Right lobe of liver (tissue), 6 donors: Measurements from ENCODE around the gene FPGS. TPM values are rescaled to one million over a fixed set of nuclear protein-coding genes. Genes with fewer than 3 reads are reported as not detected.
A peak's percentile ranks its signal among the peaks of the same experiment; 100 is the strongest.

Experiments
- ATAC-seq, 4 donors: fragments of 200-7000 bp; cut with Tn5 transposase; one replicate each; pipeline ENCODE4 v1.9.1; 2020; ENCODE audit warnings: mild to moderate bottlenecking in 4 of 4, moderate library complexity in 4 of 4
- DNase-seq, 3 donors: peaks; one replicate each; pipeline ENCODE4 v3.0.0-alpha.2; 2020
- H3K27ac ChIP-seq, 3 donors: fragments of 200-600 bp; one replicate each; pipeline ENCODE4 v1.8.0; 2022
- H3K27me3 ChIP-seq, 2 donors: fragments of 200-600 bp; one replicate each; pipeline ENCODE4 v1.8.0; 2022
- H3K36me3 ChIP-seq, 4 donors: fragments of 200-600 bp; sonication (generic) in 1 of 4; one replicate each; pipeline versions ENCODE4 v1.5.1 to v1.8.0; 2017 to 2022; ENCODE audit warnings: control low read depth in 1 of 4
- H3K4me1 ChIP-seq, 4 donors: fragments of 200-600 bp; sonication (generic) in 1 of 4; one replicate each; pipeline versions ENCODE4 v1.5.1 to v1.8.0; 2017 to 2022; ENCODE audit warnings: control low read depth in 1 of 4
- H3K4me3 ChIP-seq, 3 donors: fragments of 200-600 bp; one replicate each; pipeline ENCODE4 v1.8.0; 2022
- H3K9me3 ChIP-seq, 4 donors: fragments of 200-600 bp; sonication (generic) in 1 of 4; one replicate each; pipeline versions ENCODE4 v1.5.1 to v1.8.0; 2017 to 2022; ENCODE audit warnings: control low read depth in 1 of 4
- POLR2A ChIP-seq: fragments of 450-650 bp; IDR thresholded peaks from one replicate; pipeline ENCODE4 v1.6.1; 2017; ENCODE audit warnings: antibody characterized with exemption, mild to moderate bottlenecking
- WGBS: methylation state at CpG from one replicate; pipeline ENCODE4 v1.1.6; 2018; ENCODE audit warnings: low coverage, low lambda C conversion rate; ENCODE audit not compliant: insufficient coverage; ENCODE audit errors: missing lambda C conversion rate; 5-methylcytosine and 5-hydroxymethylcytosine counted together
- intact Hi-C, 2 donors: fragments of 100-400 bp; cut with DNase I; formaldehyde crosslinking; loops; one replicate each; pipeline versions ENCODE4 v1.11.2 to v1.14.1; 2022
- total RNA-seq, 6 experiments: library from RNA; depleted of rRNA in 2 of 6; stranded (reverse); fragments of >200 nt in 2 of 6; fragmentation: NEBNext Ultra II Directional in 3 of 6; extraction: Animal tissue kit (Norgen Biotek cat#: 25700) in 3 of 6; gene quantifications; one replicate each; pipeline versions ENCODE4 v1.1.0 to v1.2.4, GENCODE V29; 2016 to 2023
- TF ChIP-seq, protein P1 (sequence below), 4 donors: fragments of 200-600 bp in 3 of 4; fragments of 450-650 bp in 1 of 4; IDR thresholded peaks; one replicate each; pipeline versions ENCODE4 v1.5.1 to v1.8.0; 2016 to 2022; ENCODE audit warnings: antibody characterized with exemption in 4 of 4, mild to moderate bottlenecking in 2 of 4
- donor health status: DM: no; HTN: yes; CAD: no.
- donor health status: DM: no; HTN: no; CAD: no.
- donor health status: DM: no; HTN: no; CAD: no.
- donor health status: DM: no; HTN: yes; CAD: no.
- donor health status: DM: no; HTN: yes; CAD: no.

Gene FPGS
- total RNA-seq, 6 experiments from 2014 or later, result 44.3 to 68.5 (median 56.9) TPM

DNA sequence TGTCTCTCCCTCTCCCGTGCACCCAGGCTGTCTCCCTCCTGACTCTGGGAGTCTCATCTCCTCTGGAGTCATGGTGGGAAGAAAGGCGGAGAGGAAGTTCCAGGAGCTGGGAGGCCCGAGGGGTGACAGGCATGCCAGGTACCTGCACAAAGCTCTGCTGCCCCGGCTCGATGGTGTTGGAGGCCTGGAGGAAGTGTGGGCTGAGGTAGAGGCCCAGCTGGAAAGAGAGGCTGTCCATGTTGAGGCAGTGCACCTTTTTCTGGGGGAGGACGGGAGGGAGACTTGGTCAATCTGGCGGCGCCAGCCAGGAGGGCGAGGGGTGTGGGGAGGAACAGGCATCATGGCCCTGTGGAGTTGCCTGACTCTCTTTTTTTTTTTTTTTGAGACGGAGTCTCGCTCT is 15.9 kb downstream of the FPGS start:
- H3K4me1 ChIP-seq, result no peaks in the 10 kb centered on the region
- no peak overlapping the region for H3K27ac ChIP-seq
- H3K9me3 ChIP-seq, result no peaks in the 10 kb centered on the region
- ATAC-seq (no peak), DNase-seq (no peak)
- WGBS, result 94% methylated on average over 4 of the region's 11 CpGs
- H3K36me3 ChIP-seq, result peaks cover 0 to 51% (median 18%) of the 10 kb centered on the region in 4 donors
- H3K27me3 ChIP-seq, result no peaks in the 10 kb centered on the region
- TF ChIP-seq, protein P1, sequence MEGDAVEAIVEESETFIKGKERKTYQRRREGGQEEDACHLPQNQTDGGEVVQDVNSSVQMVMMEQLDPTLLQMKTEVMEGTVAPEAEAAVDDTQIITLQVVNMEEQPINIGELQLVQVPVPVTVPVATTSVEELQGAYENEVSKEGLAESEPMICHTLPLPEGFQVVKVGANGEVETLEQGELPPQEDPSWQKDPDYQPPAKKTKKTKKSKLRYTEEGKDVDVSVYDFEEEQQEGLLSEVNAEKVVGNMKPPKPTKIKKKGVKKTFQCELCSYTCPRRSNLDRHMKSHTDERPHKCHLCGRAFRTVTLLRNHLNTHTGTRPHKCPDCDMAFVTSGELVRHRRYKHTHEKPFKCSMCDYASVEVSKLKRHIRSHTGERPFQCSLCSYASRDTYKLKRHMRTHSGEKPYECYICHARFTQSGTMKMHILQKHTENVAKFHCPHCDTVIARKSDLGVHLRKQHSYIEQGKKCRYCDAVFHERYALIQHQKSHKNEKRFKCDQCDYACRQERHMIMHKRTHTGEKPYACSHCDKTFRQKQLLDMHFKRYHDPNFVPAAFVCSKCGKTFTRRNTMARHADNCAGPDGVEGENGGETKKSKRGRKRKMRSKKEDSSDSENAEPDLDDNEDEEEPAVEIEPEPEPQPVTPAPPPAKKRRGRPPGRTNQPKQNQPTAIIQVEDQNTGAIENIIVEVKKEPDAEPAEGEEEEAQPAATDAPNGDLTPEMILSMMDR (IDR thresholded peaks at IDR 0.05), result no peak
- no peak for TF ChIP-seq POLR2A
- no peak overlapping the region for H3K4me3 ChIP-seq
- intact Hi-C loops, result loop anchor here in 1 of 2 donors (10.0 kb wide), 1 partner anchor 56 kb away; the partner anchor contains the start of gene AK1

DNA sequence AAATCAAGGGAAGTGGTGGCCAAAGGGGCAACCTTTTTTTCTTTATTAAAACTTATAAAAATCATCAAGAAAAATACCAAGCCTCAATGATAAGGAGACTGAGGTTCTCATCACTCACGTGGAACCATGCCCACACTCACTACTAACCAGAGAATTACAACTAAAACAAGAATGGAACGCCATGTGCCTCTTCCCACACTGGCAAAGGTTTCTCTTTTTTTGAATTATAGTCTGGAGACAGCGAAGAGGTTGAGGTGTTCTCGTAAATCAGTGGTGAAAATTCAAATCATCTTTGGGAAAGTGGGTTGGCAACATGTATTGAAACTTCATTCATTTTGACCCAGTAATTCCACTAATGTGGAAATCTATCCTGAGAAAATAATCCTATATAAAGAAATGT is 19.4 kb downstream of the FPGS start:
- intact Hi-C loops, result no loop called here
- TF ChIP-seq, protein P1 (IDR thresholded peaks at IDR 0.05), result no peak
- TF ChIP-seq POLR2A, result no peak
- DNase-seq (no peak), ATAC-seq (no peak)
- H3K27ac ChIP-seq, result no peak overlapping the region
- no peaks in the 10 kb centered on the region for H3K9me3 ChIP-seq
- WGBS, result 73% methylated on average over 4 of the region's 4 CpGs
- peaks cover 0 to 26% (median 3%) of the 10 kb centered on the region in 4 donors for H3K36me3 ChIP-seq
- peaks cover 0 to 11% (median 6%) of the 10 kb centered on the region in 4 donors for H3K4me1 ChIP-seq
- no peaks in the 10 kb centered on the region for H3K27me3 ChIP-seq
- no peak overlapping the region for H3K4me3 ChIP-seq

DNA sequence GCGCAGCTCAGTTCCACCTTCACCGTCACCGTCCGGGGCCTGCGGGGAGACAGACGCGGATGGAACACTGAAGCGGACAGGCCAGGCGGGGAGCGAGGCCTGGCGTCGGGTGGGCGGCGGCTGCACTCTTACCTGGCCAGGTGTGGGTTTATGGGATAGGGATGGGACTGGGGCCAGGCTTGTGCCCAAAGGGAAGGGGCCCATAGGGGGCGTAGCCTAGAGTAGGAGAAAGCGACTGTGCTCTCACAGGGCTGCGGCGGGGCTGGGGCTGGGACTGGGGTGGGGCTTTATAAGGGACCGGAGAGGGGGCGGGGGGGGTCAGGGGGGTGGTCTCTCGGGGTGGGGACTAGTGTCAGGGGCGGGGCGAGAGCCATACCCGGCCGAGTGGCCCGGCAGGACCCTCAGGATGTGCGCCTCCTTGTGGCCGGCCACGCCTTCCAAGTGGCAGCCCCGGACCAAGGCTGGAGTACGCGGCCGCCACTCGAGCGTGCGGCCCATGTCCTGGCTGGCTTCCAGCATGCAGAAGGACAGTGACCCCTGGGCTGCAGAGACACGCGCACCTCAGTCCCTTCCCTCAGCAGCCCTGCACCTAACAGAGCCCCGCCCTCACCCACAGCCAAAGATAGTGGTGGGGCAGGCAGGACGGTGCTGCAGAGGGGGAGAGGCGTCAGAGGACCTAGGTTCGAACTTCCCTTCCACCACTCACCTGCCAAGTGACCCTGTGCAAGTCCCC is 22.8 kb downstream of the FPGS start:
- Histone ChIP-seq H3K36me3 (peaks cover 0 to 5% (median 0%) of the 10 kb centered on the region in 4 donors), H3K27me3 (no peaks in the 10 kb centered on the region), H3K9me3 (no peaks in the 10 kb centered on the region), H3K4me3 (no peak overlapping the region), H3K4me1 (peaks cover 0 to 22% (median 12%) of the 10 kb centered on the region in 4 donors), H3K27ac (peak overlapping the region in 1 of 3 donors; percentile 29)
- intact Hi-C loops, result no loop called here
- peak; percentile 75 to 85 (median 80) for ATAC-seq
- TF ChIP-seq, protein P1 (IDR thresholded peaks at IDR 0.05), result peak; percentile 25 to 57 (median 44)
- TF ChIP-seq POLR2A, result peak; percentile 18
- DNase-seq, result peak; percentile 85 to 89 (median 86)
- 53% methylated on average over 31 of the region's 42 CpGs for WGBS

DNA sequence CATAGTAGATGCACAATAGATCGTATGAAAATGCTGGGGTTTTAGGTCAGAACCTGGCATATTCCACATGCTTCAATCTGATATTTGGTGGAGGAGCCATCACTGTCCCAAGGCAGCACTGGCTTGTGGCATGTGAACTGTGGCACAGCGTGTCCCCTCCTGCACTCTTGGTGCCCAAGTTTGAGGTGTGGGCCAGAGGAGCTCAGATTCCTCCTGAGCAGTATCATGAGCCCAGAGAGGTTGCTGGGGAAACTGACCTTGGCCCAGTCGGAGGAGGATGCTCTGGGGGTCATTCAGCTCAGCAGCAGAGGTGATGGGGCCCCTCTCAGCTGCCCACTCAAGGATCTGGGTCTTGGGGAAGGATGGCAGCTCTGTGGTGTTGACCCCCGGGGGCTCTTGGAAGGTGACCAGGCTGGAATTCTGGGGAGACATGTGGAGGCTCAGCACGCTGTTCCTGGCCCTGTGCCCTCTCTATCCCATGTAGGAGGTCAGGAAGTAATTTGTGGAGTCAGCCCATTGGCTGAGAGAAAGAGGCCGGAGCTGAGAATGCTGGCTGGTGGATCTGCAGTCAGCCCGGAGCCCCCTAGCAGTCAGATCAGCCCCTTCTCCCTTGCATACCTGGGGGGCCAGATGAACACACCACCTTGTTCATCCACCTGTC is 23.7 kb downstream of the FPGS start:
- Histone ChIP-seq H3K9me3 (no peaks in the 10 kb centered on the region), H3K4me1 (peaks cover 0 to 22% (median 12%) of the 10 kb centered on the region in 4 donors), H3K27ac (no peak overlapping the region), H3K27me3 (no peaks in the 10 kb centered on the region), H3K36me3 (peaks cover 0 to 5% (median 0%) of the 10 kb centered on the region in 4 donors), H3K4me3 (no peak overlapping the region)
- TF ChIP-seq, protein P1 (IDR thresholded peaks at IDR 0.05), result no peak
- no peak for TF ChIP-seq POLR2A
- ATAC-seq (no peak), DNase-seq (no peak)
- intact Hi-C loops, result no loop called here
- 25% methylated on average over 1 of the region's 7 CpGs for WGBS
